ENCODE data around the gene FOXO3.
A peak's percentile ranks its signal among the peaks of the same experiment; 100 is the strongest.
"Not testable (repeated sequence)": the region's sequence is repeated elsewhere in the genome, so short reads cannot be mapped to it uniquely, and the experiment has no call there.

The FOXO3 gene

DNA sequence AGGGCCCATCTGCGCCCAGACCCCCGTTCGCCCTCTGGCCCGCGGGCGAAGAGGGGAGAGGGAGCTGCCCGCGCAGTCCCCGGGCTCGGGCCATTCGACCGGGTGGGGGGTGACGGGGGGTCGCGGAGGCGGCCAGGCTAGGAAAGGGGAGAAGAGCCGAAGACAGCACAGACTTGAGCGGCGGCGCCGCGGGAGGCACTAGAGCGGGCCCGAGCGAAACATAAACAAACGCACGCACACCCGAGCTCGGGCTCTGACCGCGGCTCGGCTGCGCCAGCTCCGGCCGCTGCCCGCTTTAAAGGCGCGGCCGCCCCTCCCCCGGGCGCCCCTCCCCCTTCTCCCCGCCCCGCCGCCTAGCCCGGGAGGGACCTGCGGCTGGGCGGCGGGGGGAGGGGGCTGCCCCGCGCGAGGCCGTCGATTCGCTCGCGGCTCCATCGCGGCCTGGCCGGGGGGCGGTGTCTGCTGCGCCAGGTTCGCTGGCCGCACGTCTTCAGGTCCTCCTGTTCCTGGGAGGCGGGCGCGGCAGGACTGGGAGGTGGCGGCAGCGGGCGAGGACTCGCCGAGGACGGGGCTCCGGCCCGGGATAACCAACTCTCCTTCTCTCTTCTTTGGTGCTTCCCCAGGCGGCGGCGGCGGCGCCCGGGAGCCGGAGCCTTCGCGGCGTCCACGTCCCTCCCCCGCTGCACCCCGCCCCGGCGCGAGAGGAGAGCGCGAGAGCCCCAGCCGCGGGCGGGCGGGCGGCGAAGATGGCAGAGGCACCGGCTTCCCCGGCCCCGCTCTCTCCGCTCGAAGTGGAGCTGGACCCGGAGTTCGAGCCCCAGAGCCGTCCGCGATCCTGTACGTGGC is at the start of gene FOXO3:
FOXO3 (plus strand) TSS at position 455 of the 846 bp plus-strand sequence; CDS start at position 747, 292 bp downstream.
- peak; percentile 81 for DNase-seq (ENCODE audit: low spot score)

DNA sequence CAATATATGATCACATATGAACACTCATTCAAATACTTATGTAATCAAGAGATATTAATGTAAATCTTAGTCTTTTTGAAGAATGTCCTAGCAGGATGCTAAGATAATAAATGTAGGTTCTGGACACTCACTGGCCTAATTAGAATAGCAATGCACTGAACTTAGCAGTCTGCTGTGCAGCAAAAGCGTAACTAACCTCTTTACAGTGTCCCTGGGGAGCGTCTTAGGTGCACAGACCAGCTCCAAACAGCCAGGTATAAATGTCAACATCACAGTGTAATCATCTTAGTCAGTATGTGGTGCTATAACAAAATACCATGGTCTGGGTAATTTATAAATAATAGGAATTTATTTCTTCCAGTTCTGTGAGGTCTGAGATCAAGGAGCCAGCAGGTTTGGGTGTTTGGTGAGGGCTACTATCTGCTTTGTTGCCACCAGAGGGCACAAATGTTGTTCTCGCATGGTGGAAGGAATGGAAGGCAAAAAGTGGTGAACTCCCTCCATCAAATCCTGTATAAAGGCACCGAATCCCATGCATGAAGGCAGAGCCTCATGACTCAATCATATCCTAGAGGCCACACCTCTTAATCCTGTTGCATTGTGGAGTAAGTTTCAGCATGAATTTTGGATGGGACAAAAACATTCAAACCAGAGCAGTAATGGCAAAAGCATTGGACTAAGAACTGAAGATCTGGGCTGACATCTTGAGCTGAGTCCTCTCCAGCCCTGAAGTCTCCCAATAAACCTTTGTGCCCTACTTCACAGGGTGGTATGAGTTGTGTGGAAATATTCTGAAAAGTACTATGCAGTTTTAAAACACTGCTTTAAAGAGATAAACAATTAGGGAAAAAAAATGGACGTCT is 41.8 kb upstream of the FOXO3 start:
- DNase-seq (ENCODE audit: low spot score), result peak; percentile 30

DNA sequence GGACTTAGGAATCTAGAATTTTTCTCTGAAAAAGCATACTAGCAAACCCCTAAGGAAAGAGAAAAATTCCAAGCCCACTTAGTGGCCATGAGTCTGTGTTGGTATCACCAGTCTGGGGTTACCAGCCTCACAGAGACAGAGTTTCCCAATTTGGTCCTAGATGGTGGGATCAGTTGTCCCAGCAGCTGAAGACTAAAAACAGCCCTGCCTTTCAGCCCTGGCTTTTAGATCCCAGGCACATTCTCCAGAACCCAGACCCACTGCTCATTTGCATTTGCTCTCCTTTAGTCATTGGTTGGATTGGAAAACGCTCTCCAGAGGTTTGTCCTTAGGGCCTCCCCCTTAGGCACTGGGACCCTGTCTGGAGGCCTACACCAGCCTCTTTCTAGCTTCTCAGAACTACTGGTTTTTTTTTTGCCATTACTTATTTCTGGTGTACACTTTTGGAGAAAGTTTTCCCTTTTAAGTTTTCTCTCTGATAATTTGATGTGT is 39.1 kb upstream of the FOXO3 start:
- no peak for DNase-seq (ENCODE audit: low spot score)

DNA sequence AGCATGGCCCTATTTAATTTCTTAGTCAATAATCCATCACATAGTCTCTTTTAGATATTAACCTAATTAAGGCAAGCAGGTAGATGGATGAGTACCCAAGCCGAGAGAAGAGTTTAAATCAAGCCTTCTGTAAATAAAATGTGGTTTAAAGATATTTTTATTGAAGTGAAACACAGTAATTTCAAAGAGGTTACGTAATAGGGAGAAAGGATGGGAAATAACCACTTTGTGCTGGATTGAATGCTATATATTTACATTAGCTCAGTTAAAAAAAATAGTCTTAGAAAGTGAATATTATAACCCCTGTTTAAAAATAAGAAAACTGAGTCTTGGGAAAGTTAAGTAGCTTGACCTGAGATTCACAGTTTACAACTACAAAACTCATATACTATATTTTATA is 37.0 kb upstream of the FOXO3 start:
- DNase-seq (ENCODE audit: low spot score), result no peak

DNA sequence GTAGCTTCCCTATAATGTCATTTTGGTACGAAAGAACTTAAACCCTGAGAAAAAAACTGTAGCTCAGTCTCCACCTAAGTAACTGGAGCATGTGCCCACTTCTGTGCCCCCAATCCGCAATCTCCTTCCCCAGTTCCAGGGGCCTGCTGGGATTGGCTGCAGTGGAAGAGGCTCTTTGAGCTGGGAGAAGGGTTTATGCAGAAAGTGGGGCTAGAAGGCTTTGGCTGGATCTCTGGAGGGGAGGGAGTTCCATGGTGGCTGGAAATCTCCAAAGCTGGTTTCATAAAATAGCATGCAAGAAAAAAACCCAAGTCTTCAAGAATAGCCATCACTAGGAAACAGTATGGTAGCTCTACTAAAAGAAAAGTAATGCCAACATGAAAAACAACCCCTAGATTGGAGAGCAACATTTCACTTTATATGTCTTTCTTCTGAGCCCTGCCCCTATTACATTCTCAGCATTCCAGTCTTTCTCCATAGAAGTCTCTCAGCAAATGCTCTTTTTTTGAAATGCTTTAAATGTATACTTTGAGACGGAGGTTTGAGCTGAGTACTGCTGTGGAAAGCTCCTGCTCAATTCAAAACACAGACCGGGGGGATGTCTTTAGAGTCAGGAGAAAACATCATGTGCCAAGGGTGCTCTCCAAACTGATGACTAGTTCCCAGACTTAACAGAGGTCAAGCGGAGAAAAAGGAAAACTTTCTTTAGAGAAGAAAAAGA is 36.0 kb upstream of the FOXO3 start:
- DNase-seq (ENCODE audit: low spot score), result no peak

DNA sequence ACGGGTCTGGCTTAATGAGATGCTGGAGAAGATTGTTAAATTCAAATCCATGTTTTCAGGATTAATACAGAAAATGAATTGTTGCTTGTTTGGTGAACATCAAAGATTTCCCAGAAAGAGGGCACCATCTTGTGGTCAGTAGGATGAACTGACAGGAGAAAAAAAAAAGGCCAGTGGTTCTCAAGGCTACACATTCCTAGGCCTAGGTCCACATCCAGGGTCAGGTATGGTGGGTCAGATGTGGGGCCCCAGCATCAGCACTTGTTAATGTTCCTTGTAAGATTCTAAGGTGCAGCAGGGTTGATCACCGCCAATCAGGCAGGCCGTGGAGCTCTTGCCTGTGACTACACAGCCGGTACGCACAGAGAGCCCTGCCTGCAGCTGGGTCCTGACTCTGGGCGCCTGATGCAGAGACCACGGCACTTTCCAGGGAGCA is 34.0 kb upstream of the FOXO3 start:
- peak; percentile 67 for DNase-seq (ENCODE audit: low spot score)

DNA sequence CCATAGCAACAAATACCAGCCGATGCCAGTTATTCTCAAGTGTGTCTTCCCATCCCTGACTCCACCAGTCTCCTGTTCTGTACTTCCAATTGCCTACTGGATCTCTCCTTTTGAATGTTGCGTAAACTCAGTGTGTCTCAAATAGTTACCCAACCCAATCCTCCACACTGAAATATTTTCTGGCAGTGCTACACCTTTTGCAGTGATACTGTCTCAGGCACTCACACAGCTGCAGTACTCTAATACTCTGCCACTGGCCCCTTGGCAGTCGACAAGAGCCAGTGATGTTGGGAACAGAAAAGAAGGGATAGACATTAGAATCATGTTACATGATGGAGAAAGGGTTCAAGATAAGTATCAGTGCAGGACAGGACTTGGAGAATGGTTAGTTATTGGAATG is 31.8 kb upstream of the FOXO3 start:
- no peak for DNase-seq (ENCODE audit: low spot score)

DNA sequence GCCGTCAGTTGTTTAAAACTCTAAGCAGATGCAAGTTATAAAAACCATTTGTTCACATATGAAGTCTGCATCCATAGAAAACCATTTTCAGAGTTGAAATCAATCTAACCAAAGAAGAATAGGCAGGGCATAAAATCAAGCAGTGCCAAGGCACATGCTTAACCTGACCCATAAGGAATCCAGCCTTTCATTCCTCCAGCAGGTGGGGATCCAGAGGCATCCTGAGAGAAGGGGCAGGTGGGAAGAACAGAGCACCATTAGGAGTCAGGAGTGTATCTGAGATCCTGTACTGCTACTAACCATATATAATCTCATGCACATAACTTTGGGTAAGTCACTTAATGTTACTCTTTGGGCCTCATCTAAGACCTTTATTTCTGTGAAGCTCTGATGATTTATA is 29.4 kb upstream of the FOXO3 start:
- DNase-seq (ENCODE audit: low spot score), result no peak

DNA sequence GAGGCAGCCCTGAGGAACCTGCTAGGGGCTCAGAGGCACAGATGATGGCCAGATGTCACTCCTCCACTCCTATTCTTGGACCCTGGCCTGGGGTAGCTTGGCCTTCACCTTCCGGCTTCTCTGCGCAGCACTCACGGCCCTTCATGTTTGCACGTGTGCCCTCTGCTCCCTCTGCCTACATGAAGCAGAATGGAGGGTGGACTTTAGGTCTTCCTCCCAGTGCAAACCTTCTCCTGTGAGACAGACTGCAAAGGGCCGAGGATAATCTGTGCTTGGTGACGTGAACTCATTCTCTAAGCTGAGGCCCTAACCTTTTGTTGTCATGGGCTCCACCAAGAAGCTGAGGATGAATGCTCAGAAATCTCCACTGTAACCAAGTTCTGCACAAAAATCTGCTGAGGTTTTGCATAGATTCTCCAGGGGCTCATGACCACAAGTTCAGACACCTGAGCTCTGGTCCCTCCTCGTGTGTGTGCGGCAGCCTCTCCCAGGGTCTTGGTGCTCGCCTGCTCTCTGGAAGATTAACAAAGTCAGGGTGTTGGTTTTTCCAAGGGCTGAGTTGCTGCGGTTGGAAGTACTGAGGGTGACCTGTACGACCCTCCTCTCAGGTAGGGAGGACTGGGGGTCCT is 25.5 kb upstream of the FOXO3 start:
- no peak for DNase-seq (ENCODE audit: low spot score)

DNA sequence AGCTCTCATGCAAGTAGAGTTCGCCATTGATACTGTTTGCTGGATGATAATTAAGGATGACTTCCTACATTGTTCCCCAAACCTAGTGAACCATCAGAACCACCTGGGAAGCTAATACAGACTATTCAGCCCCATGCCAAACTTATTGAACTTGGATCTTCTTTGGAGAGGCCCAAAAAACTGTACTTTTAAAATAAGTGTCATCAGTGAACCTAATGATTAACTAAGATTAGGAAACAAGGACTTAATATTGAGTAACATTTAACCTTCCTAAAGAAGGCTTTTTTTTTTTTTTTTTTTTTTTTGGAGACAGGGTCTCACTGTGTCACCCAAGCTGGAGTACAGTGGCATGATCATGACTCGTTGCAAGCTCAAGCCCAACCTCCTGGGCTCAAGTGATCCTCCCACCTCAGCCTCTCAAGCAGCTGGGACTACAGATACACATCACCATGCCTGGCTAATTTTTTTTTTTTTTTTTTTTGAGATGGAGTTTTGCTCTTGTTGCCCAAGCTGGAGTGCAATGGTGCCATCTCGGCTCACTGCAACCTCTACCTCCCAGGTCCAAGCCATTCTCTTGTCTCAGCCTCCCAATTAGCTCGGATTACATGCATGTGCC is 24.7 kb upstream of the FOXO3 start:
- DNase-seq (ENCODE audit: low spot score), result not testable (repeated sequence)

DNA sequence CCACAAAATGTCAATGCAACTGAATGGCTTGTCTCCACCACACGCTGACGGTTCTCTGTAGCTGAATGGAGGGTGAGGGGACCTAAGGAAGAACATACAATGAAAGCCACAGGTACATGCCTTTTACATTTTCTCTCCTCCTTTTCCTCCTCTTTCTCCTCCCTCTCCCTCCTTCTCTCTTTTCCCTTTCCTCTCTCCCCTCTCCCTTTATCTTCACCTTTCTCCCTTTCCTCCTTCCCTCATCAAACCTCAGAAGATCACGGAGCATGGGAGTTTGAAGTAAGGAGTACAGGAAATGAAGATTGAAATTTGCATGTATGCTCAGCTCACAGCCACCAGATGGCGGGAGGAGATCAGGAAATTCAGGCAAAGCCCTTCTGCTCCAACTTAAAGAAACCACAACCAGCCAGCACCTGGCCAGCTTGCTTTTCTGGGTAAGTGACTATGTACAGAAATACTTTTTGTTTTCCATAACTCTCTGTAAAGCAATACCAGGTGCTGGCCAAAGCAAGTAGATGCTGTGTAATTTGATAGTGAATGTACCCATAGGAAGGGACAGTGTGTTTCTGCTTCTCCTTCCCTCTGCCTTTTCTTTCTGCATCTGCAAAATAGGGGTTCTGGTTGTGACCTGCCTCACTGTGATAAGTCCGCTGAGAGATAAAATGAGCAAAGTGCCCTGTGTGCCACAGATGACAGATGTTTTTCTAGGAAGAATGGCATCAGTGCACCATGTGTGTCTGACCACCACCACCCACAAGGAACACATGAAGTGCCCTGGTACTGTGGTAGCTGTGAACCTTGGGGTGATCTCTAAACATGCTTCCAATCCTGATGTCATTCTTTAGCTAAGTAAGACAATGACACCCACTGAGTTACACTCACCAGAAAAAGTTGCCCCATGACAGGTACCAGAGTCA is 18.6 kb upstream of the FOXO3 start:
- peak; percentile 74 for DNase-seq (ENCODE audit: low spot score)

DNA sequence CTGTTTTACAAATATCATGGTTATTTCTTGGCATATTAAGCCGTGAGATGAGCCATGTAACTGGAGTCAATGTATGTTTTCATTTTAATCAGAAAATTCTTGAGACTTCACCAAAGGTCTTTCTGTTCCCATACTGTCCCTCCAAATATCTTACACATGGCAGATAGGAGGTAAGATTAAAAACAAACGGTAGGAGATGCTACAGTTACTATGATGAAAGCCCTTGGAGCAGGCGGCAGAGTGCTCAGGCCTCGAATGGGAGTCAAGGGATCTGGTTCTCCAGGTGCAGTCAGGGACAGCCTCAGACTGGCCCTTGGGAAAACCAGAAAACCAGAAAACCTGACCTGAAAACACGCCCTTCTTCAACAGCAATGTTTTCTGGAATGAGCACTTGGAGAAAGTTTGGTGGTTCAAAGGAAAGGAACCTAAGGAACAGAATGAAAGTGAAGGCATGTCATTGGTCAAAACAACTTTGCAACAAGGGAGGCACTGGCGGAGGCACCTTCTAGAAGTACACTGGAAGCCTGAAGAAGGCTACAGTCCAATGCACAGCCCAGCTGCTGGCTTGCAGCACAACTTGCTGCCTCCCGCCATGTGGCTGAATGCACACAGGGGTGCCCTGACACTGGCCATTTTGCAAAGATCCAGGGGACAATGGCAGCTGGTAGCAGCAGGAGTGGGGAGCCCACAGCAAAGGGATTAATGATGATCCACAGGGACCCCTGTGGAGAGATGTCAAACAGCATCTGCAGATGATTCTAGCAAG is 17.4 kb upstream of the FOXO3 start:
- DNase-seq (ENCODE audit: low spot score), result no peak

DNA sequence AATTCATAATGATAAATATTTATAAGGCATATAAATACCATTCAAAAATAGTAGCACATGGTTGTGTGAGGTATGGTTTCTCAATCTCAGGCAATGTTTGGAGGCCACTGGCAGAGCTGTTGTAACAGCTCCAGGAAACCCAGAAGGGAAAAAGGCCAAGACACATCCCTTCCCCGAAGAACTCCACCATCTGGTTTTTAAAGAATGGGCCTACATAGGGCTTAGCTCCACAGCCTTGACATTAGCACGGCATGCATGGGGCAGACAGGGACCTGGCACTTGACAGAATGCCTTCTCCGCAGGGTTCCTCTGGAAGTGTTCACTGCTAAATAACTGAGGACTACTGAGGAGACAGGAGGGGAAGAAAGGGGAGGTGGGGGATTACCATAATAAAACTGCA is 16.1 kb upstream of the FOXO3 start:
- peak; percentile 64 for DNase-seq (ENCODE audit: low spot score)

DNA sequence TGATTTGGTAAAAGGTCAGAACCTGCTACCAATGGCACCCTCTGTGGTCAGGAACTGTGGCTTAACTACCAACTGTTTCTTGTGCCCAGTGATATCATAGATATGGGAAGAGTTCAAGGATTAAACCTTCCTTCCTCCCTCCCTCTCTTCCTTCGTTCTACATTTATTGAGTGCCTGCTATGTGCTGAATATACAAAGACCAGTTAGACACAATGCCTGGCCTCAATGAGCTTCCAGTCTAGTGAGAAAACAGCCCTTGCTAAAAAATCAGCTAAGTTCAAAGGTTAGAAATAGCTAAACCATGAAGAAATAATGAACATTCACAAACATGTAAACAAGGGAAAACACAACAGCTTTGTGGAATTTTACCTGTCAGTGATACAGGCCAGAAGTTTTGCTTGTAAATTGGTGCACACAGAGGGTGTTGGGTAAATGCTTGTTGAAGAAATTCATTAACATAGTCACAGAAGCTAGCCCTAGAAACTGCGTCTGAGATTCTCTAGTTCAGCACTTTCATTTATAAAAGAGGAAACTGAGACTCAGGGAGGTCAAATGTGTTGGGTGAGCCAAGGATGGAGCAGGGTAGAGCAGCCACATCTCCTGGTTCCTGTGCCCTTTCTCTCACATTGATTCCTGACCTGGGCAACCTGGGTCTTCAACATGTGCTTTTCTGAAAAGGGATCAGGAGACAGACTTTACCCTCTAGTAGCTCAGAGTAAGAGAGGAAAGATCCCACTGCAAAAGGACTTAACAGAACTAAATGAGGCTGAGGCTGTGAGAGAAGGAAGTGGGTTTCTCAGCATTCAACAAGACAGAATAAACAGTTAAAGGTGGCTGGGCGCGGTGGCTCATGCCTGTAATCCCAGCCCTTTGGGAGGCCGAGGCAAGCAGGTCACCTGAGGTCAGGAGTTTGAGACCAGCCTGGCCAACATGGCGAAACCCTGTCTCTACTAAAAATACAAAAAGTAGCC is 14.4 kb upstream of the FOXO3 start:
- no peak for DNase-seq (ENCODE audit: low spot score)

DNA sequence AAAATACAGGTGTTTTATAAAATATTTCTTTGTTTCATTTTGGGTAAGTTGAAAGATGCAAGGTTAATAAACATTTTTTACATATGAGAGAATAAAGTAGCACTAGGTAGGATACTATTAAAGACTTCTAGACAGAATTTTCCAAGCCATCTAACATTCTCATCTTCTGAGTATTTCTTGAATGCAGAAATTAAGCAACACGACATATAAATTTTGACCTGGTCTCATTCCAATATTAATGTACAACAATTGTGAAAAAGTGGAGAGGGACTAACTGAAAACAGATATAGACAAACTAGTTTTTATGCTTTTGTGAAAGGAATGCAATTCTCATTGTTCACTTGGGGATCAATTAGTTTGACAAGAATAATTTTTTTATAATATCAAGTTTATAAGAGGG is 11.5 kb upstream of the FOXO3 start:
- no peak for DNase-seq (ENCODE audit: low spot score)

DNA sequence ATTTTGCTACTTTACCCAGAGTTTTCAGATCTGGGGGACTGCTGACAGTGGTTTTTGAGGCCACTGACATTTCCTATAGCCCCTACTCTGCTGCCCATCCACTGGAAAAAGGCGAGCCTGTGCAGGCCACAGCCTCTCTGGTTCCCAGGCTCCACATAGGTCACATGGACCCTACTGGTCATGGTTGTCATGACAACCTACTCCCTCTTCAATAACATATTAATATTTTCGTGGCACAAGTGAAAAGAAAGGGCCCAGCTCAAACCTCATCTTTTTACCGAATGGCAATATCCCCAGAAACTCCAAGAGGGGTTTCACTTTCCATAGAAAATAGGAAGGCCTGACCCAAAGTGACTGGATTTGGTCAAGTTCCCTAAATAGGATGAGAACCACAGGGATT is 11.0 kb upstream of the FOXO3 start:
- DNase-seq (ENCODE audit: low spot score), result no peak

DNA sequence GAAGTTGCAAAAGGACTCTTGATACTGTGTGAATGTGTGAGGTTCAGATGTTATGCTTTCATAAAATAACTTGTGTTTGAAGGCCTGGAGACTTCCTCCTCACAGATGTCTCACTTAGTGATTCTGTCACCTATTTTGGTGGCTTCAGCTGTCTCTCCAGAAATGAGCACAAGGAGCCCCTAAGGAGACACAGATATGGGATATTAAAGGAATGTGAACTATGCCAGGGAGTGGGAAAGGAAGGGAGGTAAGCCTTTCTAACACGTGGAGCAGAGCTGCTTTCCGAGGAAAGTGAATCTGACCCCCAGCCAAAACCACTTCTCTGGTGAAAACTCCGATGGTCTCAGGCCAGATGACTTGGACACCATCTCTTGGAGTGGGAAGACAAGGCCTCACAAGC is 10.5 kb upstream of the FOXO3 start:
- no peak for DNase-seq (ENCODE audit: low spot score)

DNA sequence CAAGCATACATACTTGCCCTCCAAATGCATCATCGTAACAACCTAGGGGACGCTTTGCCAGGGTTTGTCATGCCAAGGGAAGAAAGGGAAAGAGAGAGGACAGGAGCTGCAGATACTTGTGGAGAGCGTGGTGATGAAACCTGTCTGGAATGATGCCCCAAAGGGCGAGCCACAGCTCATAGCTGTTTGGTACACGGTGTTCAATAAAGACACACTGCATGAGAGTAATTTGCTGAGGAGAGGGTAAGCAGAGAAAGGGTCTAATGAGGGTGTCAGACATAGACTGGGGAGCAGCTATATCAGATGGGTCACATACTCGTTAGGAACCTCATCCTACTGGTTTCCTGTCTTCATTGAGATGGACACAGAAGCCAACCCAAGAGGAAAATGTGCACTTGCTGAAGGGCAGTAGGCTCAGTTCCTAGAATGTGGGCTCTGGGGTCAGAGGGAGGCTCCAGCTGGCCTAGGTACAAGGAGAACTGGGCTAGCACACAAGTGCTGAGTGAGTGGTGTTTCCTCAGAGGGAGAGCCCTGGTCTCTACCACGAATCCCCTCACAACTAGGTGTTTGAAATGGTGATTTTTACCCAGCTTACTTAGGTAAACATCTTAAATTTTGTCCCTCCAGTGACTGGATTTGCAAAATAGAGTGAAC is 5.2 kb upstream of the FOXO3 start:
- no peak for DNase-seq (ENCODE audit: low spot score)

All from AG08395 (cell line).